ENCODE measurements around the gene RING1.

The RING1 gene

DNA sequence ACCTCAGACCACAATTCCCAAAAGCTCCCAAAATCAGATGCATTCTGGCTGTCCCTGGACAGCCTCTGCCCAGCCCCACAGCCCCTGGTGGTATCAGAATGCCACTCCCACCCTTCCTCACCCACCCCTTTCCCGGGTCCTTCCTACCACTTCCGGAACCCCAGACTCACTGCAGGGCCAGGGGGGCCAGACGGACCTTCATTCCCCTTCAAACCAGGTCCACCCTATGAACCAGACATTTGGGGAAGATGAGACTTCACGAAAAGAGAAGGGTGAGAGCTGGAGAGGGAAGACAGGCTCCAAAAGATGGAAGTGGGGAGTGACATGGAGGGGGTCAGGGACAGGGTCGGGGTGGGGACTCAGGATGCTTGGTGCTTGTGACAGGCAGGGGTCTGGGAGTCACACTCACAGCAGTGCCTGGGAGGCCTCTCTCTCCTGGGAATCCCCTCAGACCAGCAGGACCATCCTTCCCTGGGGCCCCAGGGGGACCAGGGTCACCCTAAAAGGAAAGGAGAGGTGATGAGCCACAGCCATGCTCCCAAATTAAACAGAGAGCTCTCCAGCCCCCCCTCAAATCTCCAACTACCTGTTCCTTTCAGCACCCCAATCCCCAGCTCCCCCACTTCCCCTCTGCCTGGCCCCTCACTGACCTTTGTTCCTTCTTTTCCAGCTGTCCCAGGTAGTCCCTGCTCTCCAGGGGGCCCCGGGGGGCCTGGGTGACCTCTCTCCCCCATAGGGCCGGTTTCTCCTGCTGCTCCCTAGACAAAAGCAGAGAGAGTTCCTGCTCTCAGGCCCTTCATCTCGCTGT lies 36.2 kb upstream of the RING1 start:
- DNase-seq (ENCODE audit: low read depth): no peak

DNA sequence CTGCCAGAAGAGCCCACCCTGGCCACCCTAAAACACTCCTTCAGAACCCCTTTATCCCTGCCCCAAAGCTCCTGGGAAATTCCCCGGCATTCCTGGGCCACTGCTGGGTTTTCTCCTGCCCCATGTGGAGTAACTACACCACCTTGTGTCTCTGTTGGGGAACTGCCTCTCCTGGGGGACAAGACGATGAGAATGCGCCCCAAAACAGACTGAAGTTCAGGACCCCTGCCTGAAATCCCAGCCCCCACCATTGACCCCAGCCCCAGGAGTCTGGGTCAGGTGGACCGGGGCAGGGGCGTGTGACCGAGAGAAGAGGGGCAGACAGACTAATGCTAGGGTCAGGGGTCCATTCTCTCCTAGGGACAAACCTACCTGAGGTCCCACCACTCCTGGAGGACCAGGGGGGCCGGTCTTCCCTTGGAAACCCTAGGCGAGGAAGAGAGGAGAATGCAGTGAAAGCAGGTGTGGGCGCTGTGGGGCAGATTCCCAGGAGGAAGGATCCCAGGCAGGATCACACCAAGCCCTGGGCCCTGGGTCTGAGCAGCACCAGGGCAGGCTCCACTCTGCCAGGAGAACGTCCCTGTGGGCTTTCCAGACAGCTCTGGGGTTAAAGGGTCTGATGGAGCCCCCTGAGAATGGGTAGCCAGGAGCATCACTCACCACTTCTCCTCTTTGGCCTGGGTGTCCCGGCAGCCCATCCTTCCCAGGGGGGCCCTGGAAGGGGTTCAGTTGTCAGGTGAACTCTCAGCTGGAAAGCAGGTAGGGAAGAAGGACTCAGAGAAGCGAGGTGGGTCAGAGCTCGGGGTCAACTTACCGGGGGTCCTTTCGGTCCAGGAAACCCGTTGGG lies 35.4 kb upstream of the RING1 start:
- no peak for DNase-seq (ENCODE audit: low read depth)

DNA sequence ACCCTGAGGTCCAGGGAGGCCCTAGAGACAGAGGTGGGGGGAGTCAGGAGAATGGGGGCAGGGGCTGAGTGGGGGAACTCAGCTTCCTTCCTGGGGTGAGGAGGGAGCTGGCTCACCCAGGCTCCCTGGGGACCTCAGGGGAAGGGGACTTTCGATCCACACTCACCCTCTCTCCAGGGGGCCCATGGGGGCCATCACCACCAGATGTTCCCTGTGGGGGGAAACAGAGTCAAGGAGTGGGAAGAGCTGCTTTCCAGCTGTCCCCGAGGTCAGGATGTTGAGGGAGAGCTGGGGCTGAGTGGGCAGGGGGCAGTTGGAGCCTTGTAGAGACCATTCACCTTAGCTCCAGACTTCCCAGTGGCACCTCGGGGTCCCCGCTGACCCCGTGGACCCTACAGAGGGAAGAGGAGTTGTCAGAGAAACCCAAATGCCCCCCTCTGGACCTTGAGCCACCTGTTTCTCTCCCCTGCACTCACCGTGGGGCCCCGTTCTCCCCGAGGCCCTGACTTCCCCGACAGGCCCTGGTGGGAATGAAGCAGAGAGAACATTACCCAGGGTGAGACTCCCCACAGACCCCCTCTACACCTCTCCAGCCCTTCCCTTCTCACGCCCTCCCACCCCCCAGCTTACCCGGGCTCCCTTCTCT lies 34.6 kb upstream of the RING1 start:
- no peak for DNase-seq (ENCODE audit: low read depth)

DNA sequence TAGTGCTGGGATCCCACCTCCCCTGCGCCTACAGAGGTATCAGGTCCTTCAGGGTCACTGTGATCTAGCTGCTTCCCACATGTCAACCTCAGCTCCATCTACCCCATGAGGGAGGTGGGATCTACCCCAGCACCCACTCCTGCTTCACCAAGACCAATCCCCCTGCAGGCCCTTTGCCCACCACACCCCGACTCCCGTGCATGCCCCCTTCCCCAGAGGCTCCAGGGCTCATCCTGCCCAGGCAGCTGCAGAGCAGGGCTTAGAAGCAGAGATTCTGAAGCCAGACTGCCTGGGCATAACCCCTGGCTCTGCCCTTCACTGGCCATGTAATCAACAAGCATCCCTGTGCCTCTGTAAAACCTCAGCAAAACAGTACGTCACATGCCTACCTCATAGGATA lies 33.5 kb upstream of the RING1 start:
- DNase-seq (ENCODE audit: low read depth): no peak

DNA sequence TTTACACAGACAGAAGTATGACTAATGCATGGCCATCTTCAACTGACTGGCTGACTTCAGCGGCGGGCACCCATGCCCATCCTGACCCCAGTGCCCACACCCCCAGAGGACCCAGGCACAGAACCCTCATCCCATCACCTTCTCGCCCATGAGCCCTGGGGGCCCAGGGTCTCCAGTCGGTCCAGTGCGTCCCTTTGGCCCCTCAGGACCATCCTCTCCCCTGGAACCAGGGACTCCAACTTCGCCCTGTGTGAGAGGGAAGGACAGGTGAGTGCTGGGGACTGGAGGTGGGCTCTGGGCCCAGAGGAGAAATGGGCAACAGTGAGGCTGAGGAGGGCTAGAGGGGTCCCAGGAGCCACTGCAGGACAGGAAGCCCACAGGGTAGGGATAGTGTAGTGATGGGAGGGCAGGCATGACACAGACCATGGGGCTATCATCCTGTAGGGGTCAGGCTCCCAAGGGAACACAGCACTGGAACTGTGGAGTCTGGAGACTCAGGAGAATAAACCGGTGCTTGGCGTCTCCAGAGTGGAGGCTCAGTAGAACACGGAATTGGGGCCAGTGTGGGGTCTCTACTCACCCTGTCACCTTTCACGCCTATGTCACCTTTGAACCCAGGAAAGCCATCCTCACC lies 32.7 kb upstream of the RING1 start:
- DNase-seq (ENCODE audit: low read depth): no peak

DNA sequence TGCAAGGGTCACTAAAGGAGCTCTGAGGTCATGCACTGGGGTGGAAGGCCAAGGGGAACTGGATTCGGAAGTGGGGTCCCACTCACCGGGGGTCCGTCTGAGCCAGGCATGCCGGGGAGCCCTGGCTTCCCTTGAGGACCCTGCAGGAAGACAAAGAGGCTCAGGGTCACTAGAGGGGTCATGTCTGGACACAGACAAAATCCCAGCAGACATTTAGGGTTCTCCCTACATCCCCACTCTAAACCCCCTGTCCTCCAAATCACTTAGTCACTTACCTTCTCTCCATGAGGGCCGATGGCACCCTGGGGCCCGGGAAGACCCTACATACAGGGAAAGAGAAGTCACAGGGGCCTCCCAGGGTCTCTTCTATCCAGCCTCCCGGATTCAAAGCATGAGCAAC lies 31.4 kb upstream of the RING1 start:
- DNase-seq (ENCODE audit: low read depth): no peak

DNA sequence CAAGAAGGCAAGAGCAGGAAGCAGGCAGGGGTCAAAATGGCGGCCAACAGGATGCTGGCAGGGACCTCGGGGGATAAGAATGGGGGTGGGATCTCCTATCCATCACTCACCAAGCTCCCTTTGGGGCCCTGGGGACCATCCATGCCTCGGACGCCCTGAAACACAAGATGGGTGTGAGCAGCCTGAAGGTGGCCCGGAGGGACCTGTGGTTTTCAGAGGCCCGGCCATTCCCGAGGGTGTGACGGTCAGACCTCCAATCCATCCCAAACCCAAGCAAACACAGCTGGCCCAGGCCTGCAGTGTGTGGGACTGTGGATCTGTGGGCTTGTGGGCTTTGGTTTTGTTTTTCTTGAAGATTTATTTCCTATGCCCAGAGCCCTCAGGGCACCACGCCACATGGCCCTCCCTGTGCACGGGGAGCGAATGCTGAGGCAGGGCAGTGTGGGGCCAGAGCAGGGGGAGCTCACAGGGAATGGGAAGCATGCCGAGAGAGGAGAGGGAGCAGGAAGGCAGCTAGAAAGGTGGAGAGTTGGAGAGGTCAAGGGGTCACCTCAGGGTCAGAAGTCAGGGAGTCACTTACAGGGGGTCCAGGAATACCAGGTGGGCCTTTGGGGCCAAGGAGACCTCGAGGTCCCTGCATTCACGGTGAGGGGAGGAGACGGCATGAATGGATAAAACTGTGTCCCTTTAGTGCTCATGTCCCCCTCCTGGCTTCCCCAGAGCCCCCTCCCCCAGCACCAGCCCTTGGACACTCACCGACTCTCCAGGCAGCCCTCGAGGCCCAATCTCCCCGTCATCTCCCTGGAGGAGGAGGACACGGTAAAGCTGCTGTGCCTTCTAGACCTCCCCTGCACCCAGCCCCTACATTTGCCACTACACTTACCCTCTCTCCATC lies 30.5 kb upstream of the RING1 start:
- DNase-seq (ENCODE audit: low read depth): no peak

DNA sequence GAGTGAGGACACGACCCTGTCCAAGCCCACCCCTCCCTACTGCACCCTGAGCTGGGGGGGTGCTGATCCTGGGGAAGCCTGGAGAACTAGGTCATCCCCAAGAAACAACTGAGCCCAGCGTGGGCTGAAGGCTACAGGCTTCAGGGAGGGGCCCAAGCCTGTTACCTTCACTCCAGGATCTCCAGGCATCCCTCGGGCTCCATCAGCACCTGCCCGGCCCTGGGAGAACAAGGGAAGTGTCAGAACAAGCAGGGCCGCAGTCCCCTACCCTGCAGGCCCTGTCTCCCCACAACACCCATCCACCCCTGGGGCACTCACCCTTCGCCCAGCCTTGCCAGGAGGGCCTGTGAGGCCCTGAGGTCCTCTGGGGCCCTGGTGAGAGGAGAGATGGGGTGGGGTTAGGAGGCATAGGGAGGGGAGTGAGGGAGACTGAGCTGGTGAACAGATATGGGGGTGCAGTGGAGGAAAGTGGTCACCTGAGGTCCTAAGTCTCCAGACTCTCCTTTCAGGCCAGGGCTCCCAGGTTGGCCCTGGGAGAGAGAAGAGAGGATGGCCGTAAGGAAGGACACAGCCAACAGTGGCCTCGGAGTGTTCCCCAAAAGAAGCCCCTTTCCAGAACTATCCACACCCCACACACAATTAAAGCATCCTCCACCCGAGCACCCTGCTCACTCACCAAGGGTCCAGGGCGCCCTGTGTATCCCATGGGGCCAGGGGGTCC lies 29.4 kb upstream of the RING1 start:
- no peak for DNase-seq (ENCODE audit: low read depth)

DNA sequence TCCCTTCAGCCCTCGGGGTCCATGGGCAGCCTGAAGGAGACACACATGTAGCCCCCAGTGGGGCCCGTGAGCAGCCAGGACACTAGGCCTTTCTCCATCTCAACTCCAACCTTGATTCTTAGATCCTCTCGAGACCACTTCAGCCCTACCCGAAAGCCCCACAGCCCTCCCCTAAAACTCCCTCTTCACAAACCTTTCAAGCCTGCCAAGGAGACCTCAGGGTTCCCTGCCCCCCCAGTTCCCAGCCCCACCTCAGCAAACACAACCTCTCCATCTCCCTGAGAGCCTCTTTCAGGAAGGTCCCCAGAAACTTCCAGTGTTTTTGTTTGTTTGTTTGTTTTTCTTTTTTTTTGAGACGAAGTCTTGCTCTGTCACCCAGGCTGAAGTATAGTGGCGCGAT lies 27.2 kb upstream of the RING1 start:
- no peak for DNase-seq (ENCODE audit: low read depth)

DNA sequence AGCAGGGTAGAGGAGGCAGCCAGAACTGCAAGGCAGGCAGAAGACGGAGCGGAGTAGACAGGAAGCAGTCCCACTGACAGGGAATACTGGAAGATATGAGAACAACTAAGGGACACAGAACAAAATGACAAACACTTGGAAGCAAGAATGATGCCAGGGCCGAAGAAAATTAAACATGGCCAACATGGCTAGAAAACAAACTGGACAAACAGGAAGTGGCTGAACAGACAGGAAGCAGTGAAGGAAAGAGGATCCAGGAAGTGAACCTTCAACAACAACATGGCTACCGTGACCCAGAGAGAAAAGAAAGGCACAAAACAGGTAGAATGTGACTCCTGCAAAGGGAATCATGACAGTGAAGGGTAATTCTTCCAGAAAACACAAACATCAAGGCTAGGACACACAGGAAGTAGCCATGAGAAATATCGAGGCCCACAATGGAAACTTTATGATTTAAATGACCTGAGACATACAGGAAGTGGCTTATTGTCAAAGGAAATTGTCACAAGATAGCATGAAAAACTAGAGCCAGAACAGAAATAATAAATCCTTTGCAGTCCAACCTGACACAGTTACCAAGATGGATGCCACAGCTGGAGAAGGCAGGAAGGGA lies 25.1 kb upstream of the RING1 start:
- DNase-seq (ENCODE audit: low read depth): no peak

DNA sequence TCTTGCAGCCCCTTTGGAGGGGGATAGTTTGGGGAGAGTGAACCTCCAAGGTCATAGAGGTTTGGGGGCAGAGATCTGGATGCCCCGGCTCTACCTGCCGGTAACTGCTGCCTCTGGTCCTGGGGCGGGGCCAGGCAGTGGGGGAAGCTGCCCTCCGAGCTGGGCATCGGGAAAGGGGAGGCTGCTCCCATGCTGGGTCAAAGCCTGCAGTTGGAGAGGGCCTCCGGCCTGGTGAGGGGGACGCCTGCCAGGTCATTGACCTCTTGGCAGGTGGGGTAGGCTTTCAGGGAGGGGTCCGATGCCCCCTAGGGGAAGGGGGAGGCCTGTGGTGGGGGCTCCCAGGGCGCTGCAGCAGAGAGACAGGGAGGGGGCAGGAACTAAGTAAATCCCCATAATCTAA lies 23.1 kb upstream of the RING1 start:
- DNase-seq (ENCODE audit: low read depth): no peak

DNA sequence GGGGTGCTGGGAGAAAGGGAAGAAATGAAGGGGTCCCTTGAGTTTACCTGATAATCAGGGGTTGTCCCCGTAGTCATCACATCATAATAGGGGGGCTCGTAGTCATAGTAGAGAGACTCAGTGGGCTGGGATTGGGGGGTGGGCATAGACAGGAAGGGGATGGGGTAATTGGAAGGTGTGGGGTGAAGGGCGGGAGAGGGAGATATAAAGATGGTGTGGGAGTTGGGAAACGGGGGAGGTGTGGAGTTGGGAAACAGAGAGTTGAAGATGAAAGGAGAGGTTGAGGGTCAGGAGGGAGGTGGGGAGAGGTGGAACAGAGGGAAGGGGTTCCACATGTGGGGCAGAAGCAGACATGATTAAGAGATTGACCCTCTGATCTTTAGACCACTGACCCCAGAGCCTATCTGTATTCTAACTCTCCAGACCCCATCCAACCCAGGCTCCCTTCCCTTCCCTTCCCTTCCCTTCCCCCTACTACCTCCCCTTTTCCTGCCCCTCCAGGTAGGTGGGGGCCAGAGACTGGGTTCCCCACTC lies 22.6 kb upstream of the RING1 start:
- no peak for DNase-seq (ENCODE audit: low read depth)

DNA sequence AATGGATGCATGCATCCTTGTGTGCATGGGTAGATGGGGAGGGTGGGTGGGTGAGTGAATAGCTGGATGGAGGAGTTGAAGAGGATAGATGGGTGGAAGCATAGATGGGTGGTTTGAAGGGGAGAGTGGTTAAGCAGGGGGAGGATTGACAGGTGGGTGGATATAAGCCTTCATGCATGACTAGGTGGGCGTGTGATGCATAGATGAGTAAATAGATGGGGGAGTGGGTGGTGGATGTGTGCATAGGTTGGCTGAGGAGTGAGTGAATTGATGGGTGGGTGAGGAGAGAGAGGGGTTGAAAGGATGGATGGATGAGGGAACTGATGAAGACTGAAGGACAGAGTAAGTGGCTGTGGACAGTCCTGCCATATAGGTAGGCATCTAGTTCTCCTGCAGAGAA lies 20.5 kb upstream of the RING1 start:
- DNase-seq (ENCODE audit: low read depth): no peak

DNA sequence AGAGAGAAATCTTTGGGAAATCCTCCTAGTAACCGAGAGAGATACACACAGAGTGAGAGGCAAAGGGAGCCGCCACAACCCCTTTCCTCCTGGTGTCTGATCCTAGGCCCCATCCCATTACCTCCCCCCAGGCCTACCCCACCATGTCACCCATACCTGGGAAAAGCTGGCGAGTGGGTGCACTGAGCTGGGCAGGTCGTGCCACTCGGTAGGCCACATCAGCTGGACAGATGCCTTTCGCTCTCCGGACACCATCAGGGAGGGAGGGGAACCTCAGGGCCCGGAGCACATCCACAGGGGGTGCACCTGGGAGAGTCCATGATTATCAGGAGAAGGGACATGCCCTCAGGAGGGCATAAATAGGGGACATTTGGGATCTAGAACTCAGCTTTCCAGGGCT lies 19.1 kb upstream of the RING1 start:
- DNase-seq (ENCODE audit: low read depth): no peak

DNA sequence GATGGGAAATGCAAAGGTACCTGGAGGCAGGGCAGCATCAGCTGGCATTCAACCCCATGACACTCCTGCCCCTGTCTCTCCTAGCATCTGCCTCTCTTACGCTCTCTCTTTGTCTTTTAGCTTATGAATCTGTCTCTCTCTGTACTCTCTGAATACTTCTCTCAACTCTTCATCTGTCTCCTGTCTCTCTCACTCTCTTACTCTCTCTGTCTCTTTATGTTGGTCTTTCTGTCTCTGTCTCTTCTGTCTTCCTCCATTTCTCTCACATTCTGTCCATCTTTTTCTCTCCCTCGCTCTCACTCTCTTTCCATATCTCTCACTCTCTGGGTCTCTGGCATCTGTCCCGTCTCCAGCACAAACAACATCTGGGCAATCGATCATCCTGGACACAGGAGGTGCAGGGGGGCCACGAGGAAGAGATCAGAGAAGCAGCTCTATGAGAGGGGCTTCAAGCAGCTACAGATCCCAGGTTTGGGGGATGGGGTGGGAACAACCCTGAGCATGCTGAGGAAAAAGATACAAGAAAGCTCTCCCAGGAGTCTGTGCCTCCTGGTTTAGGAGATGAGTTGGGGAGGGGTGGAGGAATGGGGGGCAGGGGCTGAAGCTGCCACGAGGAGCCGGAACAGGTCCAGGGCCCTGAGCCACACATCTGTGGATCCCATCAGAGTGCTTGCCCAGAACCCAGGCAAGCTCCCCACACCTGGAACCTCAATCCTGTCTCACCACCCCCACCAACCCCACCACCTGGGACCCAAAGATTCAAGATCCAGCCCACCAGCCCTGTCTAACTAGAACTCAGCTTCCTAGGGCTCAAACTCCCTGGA lies 18.5 kb upstream of the RING1 start:
- DNase-seq (ENCODE audit: low read depth): no peak

DNA sequence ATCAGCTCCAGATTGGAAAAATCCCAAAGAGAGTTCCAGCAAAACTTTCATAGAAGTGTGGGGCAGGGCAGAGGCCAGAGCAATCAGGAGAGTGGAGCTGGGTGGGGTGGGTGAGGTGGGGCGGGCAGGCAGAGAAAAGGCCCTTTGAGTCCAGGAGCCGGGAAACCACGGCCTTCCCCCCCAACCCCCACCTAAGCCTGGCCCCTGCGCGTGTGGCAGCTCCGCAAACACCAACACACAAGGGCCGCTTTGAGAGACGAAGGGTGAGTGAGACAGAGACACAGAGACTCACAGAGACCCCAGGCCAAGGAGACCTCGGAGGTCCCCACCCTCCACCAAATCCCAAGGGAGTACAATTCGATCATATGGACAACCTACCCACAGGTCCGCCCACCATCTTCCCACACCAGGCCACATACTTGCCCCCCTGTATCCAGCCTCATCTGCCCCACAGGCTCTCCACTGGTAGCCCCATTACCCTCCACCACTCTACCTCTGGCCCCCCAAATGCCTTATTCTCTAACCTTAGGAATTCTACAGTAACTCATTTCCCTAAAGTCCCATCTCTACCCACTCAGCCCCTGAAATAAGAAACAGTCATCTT lies 17.7 kb upstream of the RING1 start:
- DNase-seq (ENCODE audit: low read depth): no peak

DNA sequence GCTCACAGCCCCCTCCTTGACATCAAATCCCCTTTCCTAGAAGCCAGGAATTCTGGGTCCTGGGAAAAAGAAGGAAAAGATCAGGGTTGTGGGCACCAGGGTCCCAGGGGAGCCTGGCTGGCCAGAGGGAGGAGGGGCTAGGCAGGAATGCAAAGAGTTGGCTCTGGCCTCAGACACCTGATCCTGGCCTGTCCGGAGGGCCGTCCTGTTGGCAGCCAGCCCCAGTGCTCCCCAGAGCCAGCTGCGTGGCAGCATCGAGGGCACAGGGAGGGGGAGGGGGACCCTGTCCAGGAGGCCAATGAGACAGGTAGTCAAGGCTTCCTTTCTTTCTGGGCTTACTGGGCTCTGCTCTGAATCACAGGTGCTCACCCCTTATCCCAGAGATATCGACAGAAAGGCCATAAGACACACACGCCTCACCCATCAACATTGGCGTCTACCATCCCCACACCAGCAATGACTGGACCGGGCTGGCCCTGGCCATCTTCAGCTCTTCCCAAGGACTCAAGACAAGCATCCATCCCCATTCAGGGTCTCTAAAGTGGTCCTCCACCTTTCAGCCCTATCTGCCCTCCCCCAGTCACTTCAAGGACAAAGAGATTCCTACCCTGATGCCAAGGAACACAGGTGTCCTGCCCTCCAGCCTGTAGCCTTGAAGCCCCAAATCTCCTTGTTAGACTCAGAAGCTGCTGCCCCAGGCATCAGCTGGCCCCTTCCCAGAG lies 16.8 kb upstream of the RING1 start:
- DNase-seq (ENCODE audit: low read depth): no peak

DNA sequence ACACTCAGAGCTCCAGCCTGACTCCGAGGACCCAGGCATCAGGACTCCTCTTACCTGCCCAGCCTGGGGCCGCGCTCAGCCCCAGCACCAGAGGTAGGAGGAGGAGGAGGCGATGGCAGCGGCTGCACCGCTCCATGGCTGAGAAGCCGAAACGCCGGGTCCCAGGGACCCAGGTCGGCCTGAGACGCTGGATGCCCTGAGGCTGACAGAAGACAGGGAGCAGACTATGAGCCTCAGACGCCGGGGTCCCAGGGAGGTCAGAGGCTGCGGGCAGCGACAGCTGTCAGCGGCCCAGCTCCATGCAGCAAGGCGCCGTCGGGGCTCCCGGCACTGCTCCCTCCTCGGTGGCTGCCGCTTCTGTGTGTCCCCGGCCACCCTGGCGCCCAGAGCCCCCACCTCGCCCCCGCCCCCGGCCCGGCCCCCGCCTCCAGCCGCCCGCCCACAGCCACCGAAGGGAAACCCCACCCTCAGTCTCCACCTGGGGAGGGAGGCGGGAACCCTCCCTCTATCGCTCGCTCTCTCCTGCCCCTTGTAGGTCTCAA lies 16.1 kb upstream of the RING1 start, which contains the start of gene COL11A2:
TSS of gene COL11A2 (minus strand) at position 363 of the 542 bp plus-strand sequence. CDS start at position 136, 227 bp downstream.
- DNase-seq (ENCODE audit: low read depth): no peak
